ENCODE data around the gene GFAP.

The GFAP gene

DNA sequence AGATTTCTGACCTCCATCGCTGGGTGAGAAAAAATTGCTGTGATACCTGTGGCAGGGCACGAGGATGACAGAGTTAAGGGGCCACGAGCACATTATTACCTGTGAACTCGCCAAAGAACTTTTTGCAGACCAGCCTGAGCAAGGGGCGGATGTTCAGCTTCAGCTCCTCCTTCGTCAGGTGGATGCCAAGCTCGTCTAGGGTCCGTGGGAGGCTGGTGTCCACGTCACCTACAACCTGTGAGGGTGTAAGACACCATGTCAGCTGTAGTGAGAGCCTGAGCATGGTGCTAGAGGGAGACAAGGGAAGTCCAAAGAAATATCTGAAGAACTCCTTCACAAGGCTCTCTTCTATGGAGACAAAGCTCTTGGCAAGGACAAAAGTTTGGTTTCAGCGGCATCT is 50.5 kb downstream of the GFAP start:
- H3K36me3 ChIP-seq (ENCODE audit: insufficient read depth, low read length): peaks cover 81% of the 10 kb centered on the region; the same call in 1 of the 2 replicates
- H3K4me3 ChIP-seq (ENCODE audit: low read length, poor library complexity, severe bottlenecking): no peak overlapping the region
- no peaks in the 10 kb centered on the region for H3K4me1 ChIP-seq (ENCODE audit: insufficient read depth, low read length, poor library complexity, severe bottlenecking)
- H2AFZ ChIP-seq (ENCODE audit: low read length): no peak overlapping the region
- no peak overlapping the region for H3K9ac ChIP-seq (ENCODE audit: low read depth, low read length, poor library complexity, severe bottlenecking)
- no peaks in the 10 kb centered on the region for H3K9me3 ChIP-seq (ENCODE audit: insufficient read depth, low read depth, low read length)
- H3K9me2 ChIP-seq (replicated peaks; ENCODE audit: low read depth, low read length): no peaks in the 10 kb centered on the region
- no peak overlapping the region for H3K4me2 ChIP-seq (ENCODE audit: low read depth, low read length, poor library complexity, severe bottlenecking)
- TF ChIP-seq EZH2phosphoT487 (IDR thresholded peaks at IDR 0.05; ENCODE audit: borderline replicate concordance) (no peak), CTCF (conservative IDR thresholded peaks at IDR 0.05; ENCODE audit: low read length) (no peak)
- no peaks in the 10 kb centered on the region for H3K27me3 ChIP-seq (ENCODE audit: insufficient read depth, low read length, poor library complexity, severe bottlenecking)
- H3F3A ChIP-seq (ENCODE audit: low read depth): no peaks in the 10 kb centered on the region; the same call in 1 of the 2 replicates
- H4K20me1 ChIP-seq (ENCODE audit: insufficient read depth, low read length, poor library complexity, severe bottlenecking): no peaks in the 10 kb centered on the region
- no peaks in the 10 kb centered on the region for H3K79me2 ChIP-seq (ENCODE audit: insufficient read depth, low read length)

DNA sequence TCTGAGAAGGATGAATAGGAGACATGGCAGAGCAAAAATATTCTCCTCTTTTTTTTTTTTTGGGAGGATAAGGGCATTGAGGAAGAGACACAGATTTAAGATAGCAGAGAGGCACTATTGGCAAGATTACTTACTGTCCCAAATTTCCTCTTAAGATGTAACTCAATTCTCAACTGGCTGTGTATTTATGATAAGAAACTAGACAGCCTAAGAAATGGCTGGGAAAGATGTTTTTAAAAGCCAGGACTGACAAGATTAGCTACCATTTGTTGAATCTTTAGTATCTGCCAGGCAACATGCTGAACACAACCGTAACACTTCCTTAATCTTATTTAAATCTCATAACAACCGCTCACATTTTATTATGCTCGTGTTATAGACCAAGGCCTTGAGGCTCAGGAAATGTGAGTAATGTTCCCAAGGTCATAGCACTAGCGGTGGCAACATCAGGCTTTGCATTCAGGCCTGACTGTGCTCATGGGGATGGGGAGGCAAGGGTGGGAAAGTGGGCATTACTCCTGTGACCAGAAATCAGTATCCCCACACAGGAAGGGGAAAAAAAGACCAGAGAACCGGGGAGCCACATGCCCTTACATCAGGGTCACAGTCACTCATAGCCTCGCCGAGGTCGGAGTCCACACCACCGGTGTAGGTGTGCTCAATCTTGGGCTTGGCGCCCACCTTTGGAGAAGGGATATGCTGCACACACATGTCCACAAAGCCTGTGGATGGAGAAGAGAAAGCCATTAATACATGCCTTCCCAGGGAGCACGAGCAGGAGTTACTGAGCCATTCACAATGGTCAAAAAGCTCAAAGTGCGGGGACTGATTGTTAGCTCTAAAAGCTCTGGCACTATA is 52.0 kb downstream of the GFAP start:
- TF ChIP-seq EZH2phosphoT487 (IDR thresholded peaks at IDR 0.05; ENCODE audit: borderline replicate concordance) (no peak), CTCF (conservative IDR thresholded peaks at IDR 0.05; ENCODE audit: low read length) (no peak)
- Histone ChIP-seq H3K9ac (ENCODE audit: low read depth, low read length, poor library complexity, severe bottlenecking) (no peak overlapping the region), H3K9me3 (ENCODE audit: insufficient read depth, low read depth, low read length) (no peaks in the 10 kb centered on the region), H3K27me3 (ENCODE audit: insufficient read depth, low read length, poor library complexity, severe bottlenecking) (no peaks in the 10 kb centered on the region), H4K20me1 (ENCODE audit: insufficient read depth, low read length, poor library complexity, severe bottlenecking) (no peaks in the 10 kb centered on the region), H3K4me1 (ENCODE audit: insufficient read depth, low read length, poor library complexity, severe bottlenecking) (no peaks in the 10 kb centered on the region), H2AFZ (ENCODE audit: low read length) (no peak overlapping the region), H3K36me3 (ENCODE audit: insufficient read depth, low read length) (peaks cover 81% of the 10 kb centered on the region; the same call in 1 of the 2 replicates), H3K4me3 (ENCODE audit: low read length, poor library complexity, severe bottlenecking) (no peak overlapping the region), H3F3A (ENCODE audit: low read depth) (no peaks in the 10 kb centered on the region; the same call in 1 of the 2 replicates), H3K79me2 (ENCODE audit: insufficient read depth, low read length) (no peaks in the 10 kb centered on the region), H3K4me2 (ENCODE audit: low read depth, low read length, poor library complexity, severe bottlenecking) (no peak overlapping the region), H3K9me2 (replicated peaks; ENCODE audit: low read depth, low read length) (no peaks in the 10 kb centered on the region)

- Histone ChIP-seq H3K4me2 (ENCODE audit: low read depth, low read length, poor library complexity, severe bottlenecking) (no peak overlapping the region), H3K4me1 (ENCODE audit: insufficient read depth, low read length, poor library complexity, severe bottlenecking) (no peaks in the 10 kb centered on the region), H4K20me1 (ENCODE audit: insufficient read depth, low read length, poor library complexity, severe bottlenecking) (no peaks in the 10 kb centered on the region), H3K9ac (ENCODE audit: low read depth, low read length, poor library complexity, severe bottlenecking) (no peak overlapping the region), H2AFZ (ENCODE audit: low read length) (no peak overlapping the region), H3K9me2 (replicated peaks; ENCODE audit: low read depth, low read length) (no peaks in the 10 kb centered on the region), H3K36me3 (ENCODE audit: insufficient read depth, low read length) (peaks cover 79% of the 10 kb centered on the region; the same call in 1 of the 2 replicates), H3K27me3 (ENCODE audit: insufficient read depth, low read length, poor library complexity, severe bottlenecking) (no peaks in the 10 kb centered on the region), H3K9me3 (ENCODE audit: insufficient read depth, low read depth, low read length) (no peaks in the 10 kb centered on the region), H3K79me2 (ENCODE audit: insufficient read depth, low read length) (no peaks in the 10 kb centered on the region), H3F3A (ENCODE audit: low read depth) (no peaks in the 10 kb centered on the region; the same call in 1 of the 2 replicates), H3K4me3 (ENCODE audit: low read length, poor library complexity, severe bottlenecking) (no peak overlapping the region)
- no peak for TF ChIP-seq CTCF (conservative IDR thresholded peaks at IDR 0.05; ENCODE audit: low read length)
- no peak for TF ChIP-seq EZH2phosphoT487 (IDR thresholded peaks at IDR 0.05; ENCODE audit: borderline replicate concordance)
These were observed 52.9 kb downstream of the GFAP start for GRCh38 chr17:44862278-44862914.

Data from Loucy (cell line).